Liver (tissue), 3 donors: ENCODE results near the gene AGPAT4.

Experiments used
- CTCF ChIP-seq: fragments of 150-350 bp; IDR thresholded peaks from 2 replicates; pipeline ENCODE4 v1.5.1; 2017; ENCODE audit warnings: improper control_type of control experiment, low read depth, low read length; ENCODE audit not compliant: missing input control
- EGR1 ChIP-seq, 2 donors: IDR thresholded peaks; 2 replicates each; pipeline ENCODE4 v1.6.1; 2016 to 2018; ENCODE audit warnings: antibody characterized with exemption in 2 of 2, low read depth in 2 of 2
- HNF4A ChIP-seq, 2 donors: conservative IDR thresholded peaks; 2 replicates each; pipeline ENCODE4 v1.6.1; 2016; ENCODE audit warnings: antibody characterized with exemption in 2 of 2, mild to moderate bottlenecking in 2 of 2
- JUND ChIP-seq, 2 donors: IDR thresholded peaks; 2 replicates each; pipeline ENCODE4 v1.6.1; 2016; ENCODE audit warnings: antibody characterized with exemption in 2 of 2
- SP1 ChIP-seq: IDR thresholded peaks from 2 replicates; pipeline ENCODE4 v1.6.1; 2018; ENCODE audit warnings: antibody characterized with exemption, mild to moderate bottlenecking
- YY1 ChIP-seq: IDR thresholded peaks from 2 replicates; pipeline ENCODE4 v1.6.1; 2016; ENCODE audit warnings: antibody characterized with exemption, mild to moderate bottlenecking
- ZBTB33 ChIP-seq: IDR thresholded peaks from 2 replicates; pipeline ENCODE4 v1.6.1; 2016; ENCODE audit warnings: antibody characterized with exemption
- donor health status: healthy.
- donor health status: healthy.

GRCh38 chr6:161228921-161229591, 44.8 kb downstream of the AGPAT4 start:
- no peak for TF ChIP-seq CTCF
- no peak for TF ChIP-seq EGR1 (IDR thresholded peaks at IDR 0.05; ENCODE audit: low read depth in 2 of 2)
- TF ChIP-seq JUND (IDR thresholded peaks at IDR 0.05), result peak in 1 of 2 donors; percentile 45
- no peak for TF ChIP-seq SP1
- TF ChIP-seq ZBTB33, result no peak
- no peak for TF ChIP-seq HNF4A (conservative IDR thresholded peaks at IDR 0.05)
- TF ChIP-seq YY1, result no peak
